GM21390 (cell line): ENCODE data around the gene CYP2B6.
"Not testable (repeated sequence)": the region's sequence is repeated elsewhere in the genome, so short reads cannot be mapped to it uniquely, and the experiment has no call there.

Source experiments
- ATAC-seq: cut with Tn5 transposase; IDR thresholded peaks from one replicate; pipeline ENCODE4 v1.9.1; 2021; ENCODE audit not compliant: unreplicated experiment

CYP2B6 gene

GRCh38 chr19:40979759-40980158, 11.3 kb upstream of the CYP2B6 start:
- not testable (repeated sequence) for ATAC-seq

DNA sequence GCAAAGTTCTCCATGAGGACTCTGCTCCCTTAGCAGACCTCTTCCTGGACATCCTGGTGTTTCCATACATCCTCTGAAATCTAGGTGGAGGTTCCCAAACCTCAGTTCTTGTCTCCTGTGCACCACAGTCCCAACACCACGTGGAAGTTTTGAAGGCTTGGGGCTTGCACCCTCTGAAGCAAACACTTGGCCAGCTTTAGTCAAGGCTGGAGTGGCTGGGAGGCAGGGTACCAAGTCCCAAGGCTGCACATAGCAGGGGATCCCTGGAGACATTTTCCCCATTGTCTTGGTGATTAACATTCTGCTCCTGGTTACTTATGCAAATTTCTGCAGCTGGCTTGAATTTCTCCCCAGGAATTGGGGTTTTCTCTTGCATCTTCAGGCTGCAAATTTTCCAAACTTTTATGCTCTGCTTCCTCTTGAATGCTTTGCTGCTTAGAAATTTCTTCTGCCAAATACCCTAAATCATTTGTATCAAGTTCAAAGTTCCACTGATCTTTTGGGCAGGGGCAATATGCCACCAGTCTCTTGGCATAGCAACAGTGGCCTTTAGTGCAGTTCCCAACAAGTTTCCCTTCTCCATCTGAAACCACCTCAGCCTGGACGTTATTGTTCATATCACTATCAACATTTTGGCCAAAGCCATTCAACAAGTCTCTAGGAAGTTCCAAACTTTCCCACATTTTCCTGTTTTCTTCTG, 10.2 kb upstream of the CYP2B6 start:
- not testable (repeated sequence) for ATAC-seq

DNA sequence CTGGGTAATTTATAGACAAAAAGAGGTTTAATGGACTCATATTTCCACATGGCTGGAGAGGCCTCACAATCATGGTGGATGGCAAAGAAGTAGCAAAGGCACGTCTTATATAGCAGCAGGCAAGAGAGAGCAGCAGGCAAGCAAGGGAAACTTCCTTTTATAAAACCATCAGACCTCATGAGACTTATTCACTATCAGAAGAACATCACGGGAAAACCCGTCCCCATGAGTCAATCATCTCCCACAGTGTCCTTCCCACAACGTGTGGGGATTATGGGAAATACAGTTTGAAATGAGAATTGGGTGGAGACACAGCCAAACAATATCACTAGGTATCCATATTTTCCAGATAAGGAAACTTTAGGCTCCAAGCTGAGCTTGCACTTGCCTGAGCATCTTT, 9.5 kb upstream of the CYP2B6 start:
- no peak for ATAC-seq

GRCh38 chr19:40982594-40983101, 8.4 kb upstream of the CYP2B6 start:
- no peak for ATAC-seq

DNA sequence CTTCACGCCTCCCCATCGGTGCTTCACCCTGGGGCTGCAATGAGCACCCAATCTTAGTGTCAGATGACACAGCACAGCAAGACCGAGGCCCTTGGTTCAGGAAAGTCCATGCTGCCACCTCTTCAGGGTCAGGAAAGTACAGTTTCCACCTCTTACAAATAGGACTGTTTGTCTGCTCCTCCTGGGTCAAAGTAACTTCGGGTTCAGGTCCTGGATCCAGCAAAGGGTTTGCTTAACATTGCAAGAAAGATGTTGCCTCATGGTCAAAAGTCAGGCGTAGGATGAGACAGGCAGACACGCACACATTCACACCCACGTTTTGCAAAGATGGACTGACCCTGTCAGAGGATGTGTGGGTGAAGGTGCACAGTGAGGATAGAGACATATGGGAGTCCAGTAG, 1.6 kb upstream of the CYP2B6 start:
- ATAC-seq = no peak

DNA sequence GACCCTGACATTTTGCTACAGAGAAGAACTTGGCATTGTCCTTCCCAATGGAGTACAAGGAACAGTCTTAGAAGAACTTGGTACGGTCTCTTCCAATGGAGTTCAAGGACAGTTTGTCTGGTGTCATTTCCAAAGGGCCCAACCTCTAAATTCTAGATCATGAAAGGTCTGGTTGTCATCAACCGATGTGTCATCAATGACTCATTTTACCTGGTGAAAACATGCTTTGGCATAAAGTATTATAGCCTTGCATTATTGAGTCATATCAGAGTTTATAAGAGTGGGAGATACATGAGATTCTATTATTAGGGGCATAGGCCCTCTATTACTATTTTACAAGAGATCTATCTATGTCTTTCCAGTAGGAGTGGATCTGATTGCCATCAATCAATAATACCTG, 4.3 kb downstream of the CYP2B6 start:
- ATAC-seq = no peak

- not testable (repeated sequence) for ATAC-seq
Observed at GRCh38 chr19:40999018-40999417, 7.9 kb downstream of the CYP2B6 start.

- no peak for ATAC-seq
Observed at GRCh38 chr19:41000310-41000737, 9.2 kb downstream of the CYP2B6 start.

DNA sequence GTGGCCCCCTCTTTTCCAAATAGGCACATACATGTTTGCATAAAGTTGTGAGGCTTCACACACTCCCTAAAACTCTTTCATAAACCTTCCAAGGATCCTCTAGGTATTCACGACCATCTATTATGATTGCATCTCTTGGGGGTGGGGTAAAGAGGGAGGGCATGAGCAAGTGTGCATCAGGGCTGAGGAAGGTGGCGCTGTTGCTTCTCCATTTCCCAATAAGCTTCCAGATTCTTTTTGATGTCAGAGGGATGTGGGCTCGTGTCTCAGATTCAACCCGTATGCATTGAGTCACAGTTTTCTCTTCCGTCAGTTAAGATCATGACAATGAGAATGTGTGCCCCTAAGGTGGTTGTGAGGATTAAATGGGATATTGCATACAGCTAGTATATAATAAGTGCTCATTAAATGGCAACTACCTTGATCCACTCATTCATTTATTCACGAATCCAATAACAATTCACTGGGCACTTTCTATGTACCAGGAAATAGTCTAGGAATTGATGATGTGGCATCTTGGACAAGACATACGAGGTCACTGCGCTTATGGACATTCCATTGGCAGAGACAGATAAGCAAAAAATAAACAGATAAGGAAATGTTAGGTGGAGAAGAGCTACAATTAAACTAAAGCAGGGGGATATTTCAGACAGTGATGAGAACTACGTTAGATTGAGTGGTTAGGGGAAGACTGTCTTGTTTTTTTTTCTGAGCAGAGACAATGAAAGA, 10.3 kb downstream of the CYP2B6 start:
- ATAC-seq = no peak

DNA sequence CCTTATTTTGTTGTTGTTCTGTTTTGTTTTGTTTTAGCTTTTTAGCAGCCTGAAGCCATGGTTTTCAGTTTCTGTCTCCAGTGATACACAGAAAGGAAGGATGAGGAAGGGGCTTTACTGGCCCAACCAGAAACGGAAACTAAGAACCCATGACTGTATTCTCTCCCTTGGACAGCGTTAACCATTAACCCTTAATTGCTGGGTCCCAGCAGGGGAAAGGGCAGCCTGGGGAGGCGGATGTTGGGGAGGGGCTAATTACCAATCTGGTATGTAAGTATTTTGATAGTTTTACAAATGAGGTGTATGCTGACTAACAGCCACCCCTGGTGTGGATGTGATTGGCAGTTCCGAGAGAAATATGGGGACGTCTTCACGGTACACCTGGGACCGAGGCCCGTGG, 12.6 kb downstream of the CYP2B6 start:
- not testable (repeated sequence) for ATAC-seq

- ATAC-seq = no peak
Observed at GRCh38 chr19:41009700-41010235, 18.7 kb downstream of the CYP2B6 start.

DNA sequence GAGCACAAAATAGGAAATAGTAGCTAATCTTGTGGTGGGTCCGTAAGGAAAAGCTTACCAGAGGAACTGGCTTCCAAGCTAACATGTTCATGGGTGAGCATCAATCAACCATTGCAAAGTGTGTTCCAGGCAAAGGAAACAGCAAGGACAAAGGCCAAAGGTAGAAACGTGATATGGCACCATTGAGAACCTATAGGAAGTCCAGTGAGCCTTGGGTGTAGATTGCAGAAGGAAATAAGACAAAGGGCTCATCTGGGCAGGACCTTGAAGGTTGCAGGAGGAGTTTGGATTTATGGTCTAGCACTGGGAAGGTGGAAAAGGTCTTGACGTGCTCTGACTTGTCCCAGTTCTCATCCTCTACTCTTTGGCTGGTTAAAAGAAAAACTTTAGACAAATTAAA, 22.3 kb downstream of the CYP2B6 start:
- ATAC-seq = no peak

DNA sequence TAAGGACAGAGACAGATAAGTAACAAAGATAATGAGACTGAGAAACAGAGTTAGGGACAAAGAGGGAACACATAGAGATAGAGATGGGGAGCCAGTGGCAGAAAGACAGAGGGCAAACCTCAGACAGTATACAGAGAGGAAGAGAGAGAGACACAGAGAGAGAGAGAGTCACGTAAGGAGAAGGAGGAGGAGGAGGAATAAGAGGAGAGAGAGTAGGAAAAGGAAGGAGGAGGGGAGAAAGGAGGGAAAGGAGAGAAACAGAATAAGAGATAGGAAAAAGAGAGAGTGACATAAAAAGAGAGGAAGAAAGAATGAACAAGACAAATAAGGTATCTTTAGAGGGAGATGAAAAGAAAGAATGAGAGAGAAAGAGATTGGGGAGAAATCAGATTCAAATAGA, 23.6 kb downstream of the CYP2B6 start:
- no peak for ATAC-seq

GRCh38 chr19:41016488-41017071, 25.5 kb downstream of the CYP2B6 start:
- no peak for ATAC-seq

- no peak for ATAC-seq
Observed at GRCh38 chr19:41018736-41019290, 27.7 kb downstream of the CYP2B6 start.

GRCh38 chr19:41019346-41019745, 28.3 kb downstream of the CYP2B6 start:
- ATAC-seq = no peak

GRCh38 chr19:41023193-41023592, 32.1 kb downstream of the CYP2B6 start:
- no peak for ATAC-seq

DNA sequence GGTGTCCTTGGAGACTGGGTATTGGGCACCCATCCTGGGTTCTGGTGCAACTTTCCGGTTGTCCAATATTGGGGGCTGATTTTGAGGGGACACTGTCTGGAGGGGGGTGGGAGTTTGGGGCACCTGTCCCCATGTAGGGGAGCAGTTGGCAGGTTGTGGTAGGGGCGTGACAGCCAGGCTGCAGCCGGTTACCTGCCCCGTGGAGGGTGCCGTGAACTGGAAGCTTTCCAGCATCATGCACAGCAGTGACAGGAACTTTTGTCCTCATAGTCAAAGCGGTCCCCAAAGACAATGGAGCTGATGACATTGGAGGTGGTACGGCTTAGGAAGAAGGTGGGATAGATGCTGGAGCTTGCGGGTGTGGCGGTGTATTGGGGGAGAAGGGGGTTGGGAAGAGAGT, 34.3 kb downstream of the CYP2B6 start:
- no peak for ATAC-seq

DNA sequence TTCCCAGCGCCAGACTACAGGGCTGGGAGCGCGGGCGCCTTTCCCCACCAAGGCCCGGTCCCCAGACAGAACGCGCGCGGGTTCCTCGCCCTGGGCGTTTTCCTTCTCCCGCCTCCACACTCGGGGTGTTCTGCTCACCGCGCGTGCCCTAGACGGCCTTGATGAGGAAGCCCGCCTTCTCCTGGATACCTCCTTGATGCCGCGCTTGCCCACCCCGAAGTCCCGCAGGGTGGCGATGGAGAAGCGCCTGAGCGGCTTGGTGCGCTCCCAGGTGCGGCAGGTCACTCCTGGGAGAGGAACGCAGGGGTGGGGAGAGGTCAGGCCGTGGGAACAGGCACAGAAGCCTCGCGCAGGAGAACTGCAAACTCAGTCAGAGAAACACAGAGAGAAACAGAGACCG, 34.8 kb downstream of the CYP2B6 start:
- ATAC-seq = no peak

DNA sequence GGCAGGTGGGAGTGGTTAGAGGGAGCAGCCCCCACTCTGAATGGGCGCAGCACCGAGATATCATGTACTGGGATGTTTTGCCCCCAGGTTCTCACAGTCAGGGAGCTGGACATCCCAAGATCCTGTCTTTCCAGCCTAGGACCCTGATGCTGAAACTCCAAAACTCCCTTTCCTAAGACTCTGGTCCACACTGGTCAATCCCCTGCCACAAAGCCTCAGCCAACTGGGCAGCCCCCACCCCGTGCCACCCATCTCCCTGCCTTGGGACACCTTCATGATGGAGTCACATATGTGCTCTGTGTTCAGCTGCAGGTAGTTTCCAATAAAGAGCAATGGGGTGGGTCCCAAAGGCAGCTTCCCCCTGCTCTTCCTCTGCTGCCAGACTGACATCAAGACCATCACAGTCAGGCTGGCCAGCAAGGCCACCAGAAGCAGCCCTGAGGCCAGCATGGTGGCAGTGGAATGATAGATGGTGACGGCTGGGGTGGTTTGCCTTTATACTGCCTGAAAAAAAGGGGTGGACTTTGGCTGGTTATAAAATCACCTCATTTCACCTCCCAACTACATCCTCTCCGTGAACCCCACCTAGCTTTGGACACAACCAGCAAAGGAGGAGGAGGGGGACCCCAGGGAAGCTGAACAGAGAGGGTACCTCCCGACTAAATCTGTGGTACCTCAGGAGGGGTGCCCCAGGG, 36.3 kb downstream of the CYP2B6 start:
- ATAC-seq = no peak
